ENCODE data around the gene NR5A2. TPM values are rescaled to one million over a fixed set of nuclear protein-coding genes. Genes with fewer than 3 reads are reported as not detected.

Gene NR5A2
- total RNA-seq, 3 donors from 2014 or later, result 32.7 to 75.3 (median 47.9) TPM

DNA sequence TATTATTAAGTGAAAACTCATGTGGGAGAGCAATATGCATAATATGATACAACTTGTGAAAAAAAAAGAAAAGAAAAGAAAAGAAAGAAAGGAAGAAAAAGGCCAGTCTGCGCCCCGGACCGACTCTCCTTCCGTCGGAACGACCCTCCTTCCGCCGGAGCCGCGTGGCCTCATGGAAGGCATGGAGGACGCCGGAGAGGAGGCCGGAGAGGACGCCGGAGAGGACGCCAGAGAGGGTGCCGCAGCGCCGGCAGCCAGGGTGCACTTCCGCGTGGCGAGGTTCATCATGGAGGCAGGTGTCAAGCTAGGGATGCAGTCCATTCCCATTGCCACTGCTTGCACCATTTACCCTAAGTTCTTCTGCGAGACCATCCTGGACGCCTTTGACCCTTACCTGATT lies 185.9 kb downstream of the NR5A2 start:
- no peaks in the 10 kb centered on the region for H3K9me3 ChIP-seq
- DNase-seq, result no peak
- ATAC-seq, result no peak
- no peaks in the 10 kb centered on the region for H3K4me1 ChIP-seq (ENCODE audit: low read depth)
- no peaks in the 10 kb centered on the region for H3K36me3 ChIP-seq (ENCODE audit: low read depth)
- TF ChIP-seq, protein P1, sequence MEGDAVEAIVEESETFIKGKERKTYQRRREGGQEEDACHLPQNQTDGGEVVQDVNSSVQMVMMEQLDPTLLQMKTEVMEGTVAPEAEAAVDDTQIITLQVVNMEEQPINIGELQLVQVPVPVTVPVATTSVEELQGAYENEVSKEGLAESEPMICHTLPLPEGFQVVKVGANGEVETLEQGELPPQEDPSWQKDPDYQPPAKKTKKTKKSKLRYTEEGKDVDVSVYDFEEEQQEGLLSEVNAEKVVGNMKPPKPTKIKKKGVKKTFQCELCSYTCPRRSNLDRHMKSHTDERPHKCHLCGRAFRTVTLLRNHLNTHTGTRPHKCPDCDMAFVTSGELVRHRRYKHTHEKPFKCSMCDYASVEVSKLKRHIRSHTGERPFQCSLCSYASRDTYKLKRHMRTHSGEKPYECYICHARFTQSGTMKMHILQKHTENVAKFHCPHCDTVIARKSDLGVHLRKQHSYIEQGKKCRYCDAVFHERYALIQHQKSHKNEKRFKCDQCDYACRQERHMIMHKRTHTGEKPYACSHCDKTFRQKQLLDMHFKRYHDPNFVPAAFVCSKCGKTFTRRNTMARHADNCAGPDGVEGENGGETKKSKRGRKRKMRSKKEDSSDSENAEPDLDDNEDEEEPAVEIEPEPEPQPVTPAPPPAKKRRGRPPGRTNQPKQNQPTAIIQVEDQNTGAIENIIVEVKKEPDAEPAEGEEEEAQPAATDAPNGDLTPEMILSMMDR (IDR thresholded peaks at IDR 0.05), result no peak
- intact Hi-C loops (cut with DNase I, micrococcal nuclease), result no loop called here
- H3K4me3 ChIP-seq, result no peak overlapping the region

GRCh38 chr1:200213921-200214320 lies 186.4 kb downstream of the NR5A2 start:
- intact Hi-C loops (cut with DNase I, micrococcal nuclease), result no loop called here
- DNase-seq (no peak), ATAC-seq (no peak)
- no peaks in the 10 kb centered on the region for H3K36me3 ChIP-seq (ENCODE audit: low read depth)
- no peaks in the 10 kb centered on the region for H3K9me3 ChIP-seq
- H3K4me3 ChIP-seq, result no peak overlapping the region
- TF ChIP-seq, protein P1 (IDR thresholded peaks at IDR 0.05), result no peak
- no peaks in the 10 kb centered on the region for H3K4me1 ChIP-seq (ENCODE audit: low read depth)

- intact Hi-C loops (cut with DNase I, micrococcal nuclease), result no loop called here
- TF ChIP-seq, protein P1 (IDR thresholded peaks at IDR 0.05), result no peak
- no peak overlapping the region for H3K4me3 ChIP-seq
- ATAC-seq, result no peak
- no peak for DNase-seq
- no peaks in the 10 kb centered on the region for H3K4me1 ChIP-seq (ENCODE audit: low read depth)
- no peaks in the 10 kb centered on the region for H3K36me3 ChIP-seq (ENCODE audit: low read depth)
- no peaks in the 10 kb centered on the region for H3K9me3 ChIP-seq
Measured at GRCh38 chr1:200215350-200215749, 187.8 kb downstream of the NR5A2 start.

DNA sequence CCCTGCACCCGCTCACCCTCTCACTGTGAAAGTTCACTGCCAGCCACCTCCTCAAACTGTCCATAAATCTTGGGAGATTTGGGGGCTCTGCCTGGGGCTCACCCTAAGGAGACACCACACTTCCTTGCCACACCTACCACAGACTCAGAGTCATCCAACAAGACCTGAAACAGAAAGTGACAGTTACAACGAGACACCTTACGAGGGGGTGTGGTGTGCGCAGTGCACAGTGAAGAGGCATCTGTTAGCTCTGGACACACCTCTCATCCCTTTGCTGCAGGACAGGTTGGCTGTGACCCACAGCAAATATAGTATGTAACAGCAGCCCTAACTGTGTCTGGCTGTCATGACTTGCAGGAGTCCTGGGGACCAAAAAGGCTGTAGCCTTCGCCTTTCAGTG lies 190.2 kb downstream of the NR5A2 start:
- TF ChIP-seq, protein P1 (IDR thresholded peaks at IDR 0.05), result no peak
- DNase-seq, result peak in 2 of 3 donors; percentile 26 to 48
- Histone ChIP-seq H3K9me3 (no peaks in the 10 kb centered on the region), H3K36me3 (ENCODE audit: low read depth) (no peaks in the 10 kb centered on the region), H3K4me1 (ENCODE audit: low read depth) (no peaks in the 10 kb centered on the region), H3K4me3 (no peak overlapping the region)
- intact Hi-C loops (cut with DNase I, micrococcal nuclease), result no loop called here
- ATAC-seq, result peak; percentile 94

- intact Hi-C loops (cut with DNase I, micrococcal nuclease), result no loop called here
- ATAC-seq (no peak), DNase-seq (no peak)
- no peak overlapping the region for H3K4me3 ChIP-seq
- no peaks in the 10 kb centered on the region for H3K9me3 ChIP-seq
- no peaks in the 10 kb centered on the region for H3K4me1 ChIP-seq (ENCODE audit: low read depth)
- TF ChIP-seq, protein P1 (IDR thresholded peaks at IDR 0.05), result no peak
- no peaks in the 10 kb centered on the region for H3K36me3 ChIP-seq (ENCODE audit: low read depth)
Measured at GRCh38 chr1:200221614-200222282, 194.2 kb downstream of the NR5A2 start.

GRCh38 chr1:200223207-200223606 lies 195.7 kb downstream of the NR5A2 start:
- intact Hi-C loops (cut with DNase I, micrococcal nuclease), result no loop called here
- no peak for DNase-seq
- H3K4me3 ChIP-seq, result no peak overlapping the region
- no peak for ATAC-seq
- no peaks in the 10 kb centered on the region for H3K4me1 ChIP-seq (ENCODE audit: low read depth)
- no peaks in the 10 kb centered on the region for H3K9me3 ChIP-seq
- TF ChIP-seq, protein P1 (IDR thresholded peaks at IDR 0.05), result no peak
- H3K36me3 ChIP-seq (ENCODE audit: low read depth), result no peaks in the 10 kb centered on the region
